ENCODE data around the gene TMEM220. TPM values are rescaled to one million over a fixed set of nuclear protein-coding genes. Genes with fewer than 3 reads are reported as not detected.

The TMEM220 gene
- total and polyA plus RNA-seq, 10 of the 15 experiments (the other 5 are each of a cell fraction or from before 2014, with no cell fraction given) = 0.02 to 0.30 (median 0.06) TPM; not detected in 1

- Histone ChIP-seq H3K79me2 (ENCODE audit: control insufficient read depth, insufficient read depth, low read length) (peaks cover 55% of the 10 kb centered on the region), H4K20me1 (ENCODE audit: control insufficient read depth, insufficient read depth) (no peaks in the 10 kb centered on the region), H3K4me3 (peak overlapping the region; percentile 93), H3K4me1 (ENCODE audit: control insufficient read depth, insufficient read depth, low read length) (peaks cover 13% of the 10 kb centered on the region), H3K27ac (ENCODE audit: control insufficient read depth, insufficient read depth) (peak overlapping the region; percentile 91), H3K36me3 (ENCODE audit: control insufficient read depth in 2 of 2, insufficient read depth in 2 of 2, low read length in 1 of 2) (peaks cover 0 to 21% of the 10 kb centered on the region in 2 experiments; a peak in 2 of 4 replicates), H3K9me3 (replicated peaks; ENCODE audit: control insufficient read depth, insufficient read depth, low read length) (no peaks in the 10 kb centered on the region), H3K27me3 (replicated peaks in 1 of 2; ENCODE audit: control insufficient read depth in 2 of 2, insufficient read depth in 2 of 2, low read length in 1 of 2) (no peaks in the 10 kb centered on the region), H2AFZ (ENCODE audit: control insufficient read depth, low read depth, low read length) (peak overlapping the region; percentile 89), H3K9ac (ENCODE audit: control insufficient read depth, insufficient read depth, low read length) (peak overlapping the region; percentile 95), H3K4me2 (ENCODE audit: control insufficient read depth, insufficient read depth) (peak overlapping the region; percentile 72)
- POLR2A ChIA-PET = no interaction called here
- no peak for DNase-seq (ENCODE audit: low read depth, low spot score)
- no peak for ATAC-seq
- BruUV-seq (replicated peaks) = TSS peak; percentile 76
- FAIRE-seq = no peak
- SMC1A ChIA-PET (ENCODE audit: uncharacterized antibody, unreplicated experiment) = no interaction called here
- CTCF ChIA-PET = no interaction called here
- RAD21 ChIA-PET (ENCODE audit: unreplicated experiment) = no interaction called here
- intact Hi-C loops (cut with micrococcal nuclease; ENCODE audit: unreplicated experiment) (no loop called here), in situ Hi-C loops (cut with MboI) (no loop called here)
- TF ChIP-seq NFYA (IDR thresholded peaks at IDR 0.05; ENCODE audit: borderline replicate concordance, low read depth, low read length) = no peak
- TF ChIP-seq MEF2A (IDR thresholded peaks at IDR 0.05; ENCODE audit: insufficient read depth, low read depth, low read length) = no peak
- 7% methylated on average over 18 of the region's 18 CpGs for WGBS (ENCODE audit: insufficient coverage, insufficient replicate concordance, low lambda C conversion rate, missing lambda C conversion rate)
These were observed 31.6 kb downstream of the TMEM220 start for GRCh38 chr17:10698096-10698818.

- in situ Hi-C loops (cut with MboI) = no loop called here
- RAD21 ChIA-PET (ENCODE audit: unreplicated experiment) = no interaction called here
- H2AFZ ChIP-seq (ENCODE audit: control insufficient read depth, low read depth, low read length) = peak within 1 kb of the TSS; percentile 89
- H3K27me3 ChIP-seq (replicated peaks in 1 of 2; ENCODE audit: control insufficient read depth in 2 of 2, insufficient read depth in 2 of 2, low read length in 1 of 2) = no peaks in the 10 kb centered on the region
- H3K27ac ChIP-seq (ENCODE audit: control insufficient read depth, insufficient read depth) = peak within 1 kb of the TSS; percentile 91
- FAIRE-seq (peak; percentile 87), DNase-seq (ENCODE audit: low read depth, low spot score) (peak; percentile 73), ATAC-seq (peak; percentile 98)
- intact Hi-C loops (cut with micrococcal nuclease; ENCODE audit: unreplicated experiment) = no loop called here
- H3K4me1 ChIP-seq (ENCODE audit: control insufficient read depth, insufficient read depth, low read length) = peaks cover 10% of the 10 kb centered on the region
- no peaks in the 10 kb centered on the region for H4K20me1 ChIP-seq (ENCODE audit: control insufficient read depth, insufficient read depth)
- H3K79me2 ChIP-seq (ENCODE audit: control insufficient read depth, insufficient read depth, low read length) = peaks cover 55% of the 10 kb centered on the region
- no peaks in the 10 kb centered on the region for H3K9me3 ChIP-seq (replicated peaks; ENCODE audit: control insufficient read depth, insufficient read depth, low read length)
- under 1% methylated on average over 84 of the region's 84 CpGs for WGBS (ENCODE audit: insufficient coverage, insufficient replicate concordance, low lambda C conversion rate, missing lambda C conversion rate)
- H3K4me3 ChIP-seq = peak within 1 kb of the TSS; percentile 93
- peak within 1 kb of the TSS; percentile 95 for H3K9ac ChIP-seq (ENCODE audit: control insufficient read depth, insufficient read depth, low read length)
- H3K36me3 ChIP-seq (ENCODE audit: control insufficient read depth in 2 of 2, insufficient read depth in 2 of 2, low read length in 1 of 2) = peaks cover 0 to 26% of the 10 kb centered on the region in 2 experiments; a peak in 2 of 4 replicates
- BruUV-seq (replicated peaks) = no TSS peak
- CTCF ChIA-PET = interaction anchor here (0.9 to 5.9 kb wide), 3 partner anchors 11 to 65 kb away, joined by 3 to 40 read pairs (median 13); no protein-coding TSS in a partner anchor
- SMC1A ChIA-PET (ENCODE audit: uncharacterized antibody, unreplicated experiment) = no interaction called here
- POLR2A ChIA-PET = interaction anchor here (1.3 kb wide), 1 partner anchor 19 kb away, joined by 3 read pairs; no protein-coding TSS in a partner anchor
- H3K4me2 ChIP-seq (ENCODE audit: control insufficient read depth, insufficient read depth) = peak within 1 kb of the TSS; percentile 81
- no peak for TF ChIP-seq EZH2 (IDR thresholded peaks at IDR 0.05; ENCODE audit: borderline replicate concordance, control insufficient read depth, low read depth, low read length)
- peak; percentile 83 for TF ChIP-seq MAX (IDR thresholded peaks at IDR 0.05; ENCODE audit: low read depth, low read length)
- peak; percentile 85; the same call in 1 of the 2 replicates for TF ChIP-seq SMAD5 (IDR thresholded peaks at IDR 0.05; ENCODE audit: low read depth)
- TF ChIP-seq TARDBP (IDR thresholded peaks at IDR 0.05; ENCODE audit: borderline replicate concordance) = 0 out of 2 replicates have a peak, but pooled peaks have one; percentile 37
- 0 out of 4 replicates have a peak, but pooled peaks of 1 of the 2 experiments have one; percentile 34 for TF ChIP-seq SRF (IDR thresholded peaks at IDR 0.05; ENCODE audit: low read depth in 2 of 2, low read length in 2 of 2)
- no peak for TF ChIP-seq MTA2 (IDR thresholded peaks at IDR 0.05; ENCODE audit: low read depth)
- TF ChIP-seq ZZZ3 (IDR thresholded peaks at IDR 0.05; ENCODE audit: control insufficient read depth, insufficient read length, low read depth) = no peak
- TF ChIP-seq RELB (IDR thresholded peaks at IDR 0.05; ENCODE audit: low read depth) = peak; percentile 63
- 0 out of 2 replicates have a peak, but pooled peaks have one; percentile 30 for TF ChIP-seq MEF2A (IDR thresholded peaks at IDR 0.05; ENCODE audit: insufficient read depth, low read depth, low read length)
- 0 out of 2 replicates have a peak, but pooled peaks have one; percentile 22 for TF ChIP-seq RFX5 (IDR thresholded peaks at IDR 0.05; ENCODE audit: low read depth, low read length)
These were observed 32.4 kb downstream of the TMEM220 start, which contains the start of the genes ADPRM and SCO1 for GRCh38 chr17:10697092-10698081. ADPRM (plus strand) TSS chr17:10697594; CDS start chr17:10704927, 7,333 bp downstream. SCO1 (minus strand) TSS chr17:10697533; CDS start chr17:10697507, 26 bp downstream.

Measured in GM12878 (cell line).